ENCODE results near the gene COL4A2.

The COL4A2 gene

DNA sequence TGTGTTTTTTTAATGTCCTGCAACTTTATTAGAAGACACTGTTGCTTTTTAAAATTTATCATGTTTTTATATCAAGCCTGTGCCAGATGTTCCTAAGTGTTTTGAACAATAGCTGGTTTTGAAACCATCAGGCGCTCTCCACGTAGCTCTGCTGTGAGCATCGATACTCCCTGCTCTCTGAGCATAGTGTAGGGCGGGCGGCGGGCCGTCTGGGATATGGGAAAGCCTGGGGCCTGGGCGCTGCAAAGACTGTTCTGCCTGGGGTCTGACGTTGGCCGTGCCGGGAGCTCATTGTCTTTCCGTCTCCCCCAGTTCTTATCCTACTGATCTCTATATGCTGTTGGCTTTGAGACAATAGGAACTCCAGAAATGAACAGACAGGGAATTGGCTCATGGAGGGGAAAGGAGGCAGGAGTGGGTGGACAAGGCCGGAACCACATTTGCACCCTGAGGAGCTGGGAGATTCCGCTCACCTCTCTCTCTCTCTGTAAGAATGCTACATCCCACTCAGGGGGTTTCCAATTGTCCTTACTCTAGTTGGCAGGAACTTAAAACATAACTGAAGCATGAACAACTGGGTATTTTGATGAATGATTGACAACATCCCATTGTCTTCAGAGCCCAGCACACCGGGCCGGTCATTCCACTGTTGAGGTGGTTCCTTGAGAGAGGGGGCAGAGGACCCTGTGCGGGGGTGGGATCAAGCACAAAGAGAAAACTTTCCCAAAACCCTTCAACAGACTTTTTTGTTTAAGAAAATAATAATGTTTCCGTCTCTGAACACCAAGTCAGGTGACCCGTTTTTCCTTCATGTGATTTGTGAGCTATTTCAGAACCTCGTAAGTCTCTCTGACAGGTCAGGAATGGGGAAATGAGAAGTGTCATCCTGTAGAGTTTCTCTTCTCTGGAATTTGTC lies 64.7 kb downstream of the COL4A2 start:
- TF ChIP-seq, protein P1, sequence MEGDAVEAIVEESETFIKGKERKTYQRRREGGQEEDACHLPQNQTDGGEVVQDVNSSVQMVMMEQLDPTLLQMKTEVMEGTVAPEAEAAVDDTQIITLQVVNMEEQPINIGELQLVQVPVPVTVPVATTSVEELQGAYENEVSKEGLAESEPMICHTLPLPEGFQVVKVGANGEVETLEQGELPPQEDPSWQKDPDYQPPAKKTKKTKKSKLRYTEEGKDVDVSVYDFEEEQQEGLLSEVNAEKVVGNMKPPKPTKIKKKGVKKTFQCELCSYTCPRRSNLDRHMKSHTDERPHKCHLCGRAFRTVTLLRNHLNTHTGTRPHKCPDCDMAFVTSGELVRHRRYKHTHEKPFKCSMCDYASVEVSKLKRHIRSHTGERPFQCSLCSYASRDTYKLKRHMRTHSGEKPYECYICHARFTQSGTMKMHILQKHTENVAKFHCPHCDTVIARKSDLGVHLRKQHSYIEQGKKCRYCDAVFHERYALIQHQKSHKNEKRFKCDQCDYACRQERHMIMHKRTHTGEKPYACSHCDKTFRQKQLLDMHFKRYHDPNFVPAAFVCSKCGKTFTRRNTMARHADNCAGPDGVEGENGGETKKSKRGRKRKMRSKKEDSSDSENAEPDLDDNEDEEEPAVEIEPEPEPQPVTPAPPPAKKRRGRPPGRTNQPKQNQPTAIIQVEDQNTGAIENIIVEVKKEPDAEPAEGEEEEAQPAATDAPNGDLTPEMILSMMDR (IDR thresholded peaks at IDR 0.05) = no peak

DNA sequence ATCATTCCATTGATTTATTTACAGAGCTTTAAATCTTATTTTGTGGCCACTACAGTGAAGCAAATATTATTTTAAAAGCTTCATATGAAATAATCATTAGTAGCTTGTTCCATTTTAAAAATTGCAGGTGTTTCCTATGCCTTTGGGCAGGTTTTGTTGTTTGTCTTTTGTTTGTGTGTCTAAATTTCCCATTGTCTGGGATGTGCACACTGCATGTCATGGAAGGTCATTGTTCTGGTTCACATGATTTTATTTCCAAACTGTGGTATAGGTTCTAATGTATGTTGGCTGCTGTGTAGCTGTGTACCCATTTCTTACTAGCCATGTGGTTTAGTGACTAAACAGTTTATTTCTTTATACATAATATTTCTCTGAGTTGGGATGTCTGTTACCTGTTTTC lies 65.6 kb downstream of the COL4A2 start:
- TF ChIP-seq, protein P1 (IDR thresholded peaks at IDR 0.05) = no peak

DNA sequence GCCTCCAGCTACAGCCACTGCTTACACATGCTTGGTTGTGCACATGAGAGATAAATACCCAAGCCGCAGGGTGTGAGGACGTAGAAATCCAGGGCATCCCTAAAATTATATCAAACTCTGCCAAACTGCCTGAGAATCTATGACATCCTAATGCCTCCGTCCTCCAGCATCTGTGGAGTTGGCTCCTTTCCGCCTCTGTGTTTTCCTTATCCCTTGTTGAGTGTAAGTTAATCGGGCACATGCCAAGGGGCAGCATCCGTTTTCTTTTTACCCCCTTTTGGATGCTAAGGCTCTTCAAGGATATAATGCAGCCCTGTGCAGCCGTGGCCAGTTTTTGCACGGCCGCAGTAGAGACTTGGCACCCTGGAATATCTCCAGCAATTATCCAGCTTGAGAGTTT lies 66.5 kb downstream of the COL4A2 start:
- TF ChIP-seq, protein P1 (IDR thresholded peaks at IDR 0.05) = no peak

DNA sequence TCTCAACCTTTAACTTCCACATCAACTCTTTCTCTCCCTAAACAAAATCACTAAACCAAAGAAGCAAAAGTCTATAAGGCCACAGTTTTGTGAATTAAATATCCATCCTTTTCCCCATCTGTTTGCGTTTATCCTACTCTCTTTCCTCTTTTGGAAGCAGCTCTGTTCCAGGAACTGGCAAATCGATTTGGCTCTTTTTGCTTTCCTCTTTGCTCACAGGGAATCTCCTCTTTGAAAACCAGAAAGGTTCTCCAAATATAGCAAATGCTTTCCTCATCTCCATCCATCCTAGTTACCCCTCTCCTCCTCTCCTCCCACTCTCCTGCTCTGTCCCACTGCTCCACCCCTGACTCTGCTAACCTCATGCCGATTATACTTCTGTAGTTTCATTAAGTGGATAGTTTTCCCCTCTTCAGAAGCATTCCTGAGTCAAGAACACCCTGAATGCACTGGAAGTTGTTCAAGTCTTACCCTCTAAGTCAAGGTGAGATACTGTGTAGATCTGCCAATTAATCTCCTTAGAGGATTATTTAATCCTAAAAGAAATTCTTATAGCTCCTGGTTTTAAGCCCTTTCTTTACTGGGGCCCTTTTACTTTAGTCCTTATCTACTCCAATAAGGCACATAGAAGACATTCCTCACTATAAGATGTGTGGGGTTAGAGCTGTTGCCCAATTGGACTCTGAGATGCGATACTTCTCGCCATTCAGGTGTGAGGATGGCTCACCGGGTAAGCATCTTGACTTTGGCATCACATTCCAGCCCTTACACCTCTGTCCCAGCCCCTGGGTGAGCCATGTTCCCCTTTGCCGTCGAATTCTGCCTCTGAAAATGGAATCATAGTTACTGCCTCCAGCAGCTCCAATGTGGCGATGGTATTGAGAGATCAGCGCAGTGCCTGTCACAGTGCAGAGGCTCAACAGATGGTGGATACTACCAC lies 67.6 kb downstream of the COL4A2 start:
- TF ChIP-seq, protein P1 (IDR thresholded peaks at IDR 0.05) = no peak

DNA sequence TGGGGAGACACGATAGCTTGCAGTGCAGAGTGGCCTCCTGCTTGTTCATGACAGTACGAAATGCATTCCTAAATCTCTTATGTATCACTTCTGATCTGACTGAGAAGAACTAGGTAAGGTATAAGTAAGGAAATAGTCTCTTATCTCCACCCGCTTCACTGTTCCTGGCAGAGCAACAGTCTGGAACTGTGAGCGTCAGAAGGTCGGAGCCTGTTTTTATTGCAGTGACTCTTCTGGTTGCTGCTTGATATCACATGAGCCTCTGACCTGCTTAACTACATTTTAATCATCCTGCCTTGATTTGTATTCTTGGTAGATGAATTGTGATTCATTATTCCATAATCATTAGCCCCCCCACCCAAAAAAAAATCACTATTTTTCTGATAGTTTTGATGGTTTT lies 69.0 kb downstream of the COL4A2 start:
- TF ChIP-seq, protein P1 (IDR thresholded peaks at IDR 0.05) = no peak

DNA sequence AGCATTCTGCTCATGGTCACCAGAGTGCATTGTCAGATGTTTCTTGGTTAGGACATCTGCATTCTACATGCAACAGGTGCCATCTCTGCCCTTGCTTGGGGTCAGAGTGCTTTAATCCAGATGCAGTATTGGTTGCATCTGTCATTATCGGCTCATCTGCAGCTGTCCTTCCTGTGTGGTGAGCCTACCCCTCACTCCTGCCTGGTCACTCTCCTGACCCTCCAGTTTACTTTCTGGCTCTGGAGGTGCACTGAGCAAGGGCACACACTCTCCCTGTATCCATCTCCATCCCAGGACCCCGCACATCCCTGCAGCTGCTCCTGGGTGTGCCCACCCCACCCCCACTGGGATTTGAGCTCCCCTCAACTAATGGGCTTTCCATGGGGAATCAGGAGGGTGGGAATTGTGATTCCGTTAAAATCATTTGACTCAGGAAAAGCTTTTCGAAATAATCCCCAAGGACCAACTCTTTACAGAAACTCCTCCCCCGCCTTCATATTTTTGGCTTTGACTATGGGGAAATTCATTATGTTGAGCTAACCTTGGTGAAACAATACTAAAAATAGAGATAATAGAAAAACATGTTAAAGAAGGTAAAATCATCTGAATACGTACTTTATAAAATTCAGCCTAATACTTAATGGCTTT lies 70.2 kb downstream of the COL4A2 start:
- TF ChIP-seq, protein P1 (IDR thresholded peaks at IDR 0.05) = no peak

DNA sequence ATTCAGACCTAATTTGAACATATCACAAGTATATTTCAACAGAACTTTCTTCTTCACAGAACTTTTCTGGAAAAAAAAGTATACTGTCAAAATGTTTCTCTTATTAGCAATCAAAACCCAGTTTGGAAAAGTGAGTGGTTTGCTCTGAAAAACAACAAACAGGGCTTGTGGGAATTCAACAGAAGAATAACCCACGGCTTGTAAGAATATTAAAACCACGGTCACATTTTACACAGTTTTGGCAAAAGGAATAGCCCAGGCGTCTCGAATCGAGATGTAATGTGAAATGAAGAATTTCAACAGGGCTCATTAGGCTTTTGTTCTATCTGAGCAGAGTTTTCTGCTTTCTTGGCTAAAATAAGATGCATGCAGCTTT lies 70.7 kb downstream of the COL4A2 start:
- TF ChIP-seq, protein P1 (IDR thresholded peaks at IDR 0.05) = no peak
